Ascending aorta (tissue), 2 donors: Measurements from ENCODE around the gene ATP11A. TPM values are rescaled to one million over a fixed set of nuclear protein-coding genes. Genes with fewer than 3 reads are reported as not detected.

Source experiments
- DNase-seq, 2 donors: peaks; one replicate each; pipeline ENCODE4 v3.0.0-alpha.2; 2019; ENCODE audit warnings: low spot score in 2 of 2
- H3K27ac ChIP-seq, 2 donors: fragments of 200-600 bp; sonication (generic); one replicate each; pipeline ENCODE4 v1.5.1; 2016 to 2017; ENCODE audit warnings: mild to moderate bottlenecking in 1 of 2
- H3K27me3 ChIP-seq: fragments of 200-600 bp; sonication (generic); one replicate; pipeline ENCODE4 v1.5.1; 2017
- H3K36me3 ChIP-seq, 2 donors: fragments of 200-600 bp; sonication (generic); one replicate each; pipeline ENCODE4 v1.5.1; 2016
- H3K4me1 ChIP-seq, 2 donors: fragments of 200-600 bp; sonication (generic); one replicate each; pipeline ENCODE4 v1.5.1; 2016 to 2017; ENCODE audit warnings: mild to moderate bottlenecking in 1 of 2
- H3K4me3 ChIP-seq, 2 donors: fragments of 200-600 bp; sonication (generic); one replicate each; pipeline ENCODE4 v1.5.1; 2016 to 2017; ENCODE audit warnings: mild to moderate bottlenecking in 1 of 2
- H3K9me3 ChIP-seq, 2 donors: fragments of 200-600 bp; sonication (generic); one replicate each; pipeline ENCODE4 v1.5.1; 2016
- intact Hi-C: fragments of 100-400 bp; cut with DNase I; formaldehyde crosslinking; loops from one replicate; pipeline ENCODE4 v1.15.1; 2023
- total RNA-seq: library from RNA; depleted of rRNA; stranded (reverse); fragments of >200 nt; gene quantifications from one replicate; pipeline ENCODE4 v1.1.0, GENCODE V29; 2016
- TF ChIP-seq, protein P1 (sequence below), 3 experiments: fragments of 200-600 bp in 2 of 3; fragments of 450-650 bp in 1 of 3; sonication (generic) in 2 of 3; IDR thresholded peaks; one replicate each; pipeline ENCODE4 v1.5.1; 2016 to 2019; ENCODE audit warnings: antibody characterized with exemption in 3 of 3, mild to moderate bottlenecking in 1 of 3, moderate library complexity in 1 of 3

The ATP11A gene
- total RNA-seq, 1 donor from 2014 or later = 50.1 TPM

DNA sequence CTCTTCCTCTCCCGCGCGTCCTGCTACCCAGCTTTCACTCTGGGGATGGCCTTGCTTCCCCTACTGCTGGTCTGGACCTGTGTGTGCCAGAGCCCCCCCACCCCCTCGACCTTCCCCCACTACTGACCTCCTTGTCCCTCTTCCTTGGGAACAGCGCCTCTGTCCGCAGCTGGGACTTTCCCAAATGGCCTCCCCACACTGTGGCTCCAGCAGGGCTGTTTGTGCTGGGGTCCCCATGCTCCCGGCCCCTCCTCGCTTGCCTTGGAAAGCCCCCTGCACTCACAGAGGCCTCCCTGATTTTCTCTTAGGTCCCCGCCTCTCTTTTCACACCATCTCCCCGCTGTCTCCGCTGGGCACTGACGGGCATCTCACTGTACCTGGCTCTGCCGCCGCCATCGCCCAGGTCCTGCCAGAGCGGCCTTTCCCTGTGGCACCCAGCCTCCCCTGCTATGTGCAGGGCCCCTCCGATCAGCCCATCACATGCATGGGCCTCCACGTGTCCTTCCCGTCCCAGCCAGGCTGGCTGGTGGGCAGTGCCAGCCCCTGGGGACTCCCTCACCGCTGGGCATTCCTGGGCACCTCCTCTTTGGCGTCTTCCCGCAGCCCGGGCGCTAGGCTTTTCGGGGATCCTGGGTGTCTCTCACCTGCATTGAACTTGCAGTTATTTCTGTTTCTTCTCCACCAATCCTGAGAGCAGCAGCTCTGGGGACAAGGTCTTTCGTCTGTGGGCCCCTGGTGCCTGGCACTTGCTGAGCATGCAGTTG lies 118.7 kb downstream of the ATP11A start:
- H3K4me1 ChIP-seq = no peaks in the 10 kb centered on the region
- no peaks in the 10 kb centered on the region for H3K27me3 ChIP-seq
- no peak for DNase-seq
- no peak overlapping the region for H3K4me3 ChIP-seq
- H3K36me3 ChIP-seq = peaks cover 5 to 42% of the 10 kb centered on the region in 2 donors
- TF ChIP-seq, protein P1, sequence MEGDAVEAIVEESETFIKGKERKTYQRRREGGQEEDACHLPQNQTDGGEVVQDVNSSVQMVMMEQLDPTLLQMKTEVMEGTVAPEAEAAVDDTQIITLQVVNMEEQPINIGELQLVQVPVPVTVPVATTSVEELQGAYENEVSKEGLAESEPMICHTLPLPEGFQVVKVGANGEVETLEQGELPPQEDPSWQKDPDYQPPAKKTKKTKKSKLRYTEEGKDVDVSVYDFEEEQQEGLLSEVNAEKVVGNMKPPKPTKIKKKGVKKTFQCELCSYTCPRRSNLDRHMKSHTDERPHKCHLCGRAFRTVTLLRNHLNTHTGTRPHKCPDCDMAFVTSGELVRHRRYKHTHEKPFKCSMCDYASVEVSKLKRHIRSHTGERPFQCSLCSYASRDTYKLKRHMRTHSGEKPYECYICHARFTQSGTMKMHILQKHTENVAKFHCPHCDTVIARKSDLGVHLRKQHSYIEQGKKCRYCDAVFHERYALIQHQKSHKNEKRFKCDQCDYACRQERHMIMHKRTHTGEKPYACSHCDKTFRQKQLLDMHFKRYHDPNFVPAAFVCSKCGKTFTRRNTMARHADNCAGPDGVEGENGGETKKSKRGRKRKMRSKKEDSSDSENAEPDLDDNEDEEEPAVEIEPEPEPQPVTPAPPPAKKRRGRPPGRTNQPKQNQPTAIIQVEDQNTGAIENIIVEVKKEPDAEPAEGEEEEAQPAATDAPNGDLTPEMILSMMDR (IDR thresholded peaks at IDR 0.05) = no peak
- intact Hi-C loops = no loop called here
- H3K9me3 ChIP-seq = no peaks in the 10 kb centered on the region
- H3K27ac ChIP-seq = no peak overlapping the region

DNA sequence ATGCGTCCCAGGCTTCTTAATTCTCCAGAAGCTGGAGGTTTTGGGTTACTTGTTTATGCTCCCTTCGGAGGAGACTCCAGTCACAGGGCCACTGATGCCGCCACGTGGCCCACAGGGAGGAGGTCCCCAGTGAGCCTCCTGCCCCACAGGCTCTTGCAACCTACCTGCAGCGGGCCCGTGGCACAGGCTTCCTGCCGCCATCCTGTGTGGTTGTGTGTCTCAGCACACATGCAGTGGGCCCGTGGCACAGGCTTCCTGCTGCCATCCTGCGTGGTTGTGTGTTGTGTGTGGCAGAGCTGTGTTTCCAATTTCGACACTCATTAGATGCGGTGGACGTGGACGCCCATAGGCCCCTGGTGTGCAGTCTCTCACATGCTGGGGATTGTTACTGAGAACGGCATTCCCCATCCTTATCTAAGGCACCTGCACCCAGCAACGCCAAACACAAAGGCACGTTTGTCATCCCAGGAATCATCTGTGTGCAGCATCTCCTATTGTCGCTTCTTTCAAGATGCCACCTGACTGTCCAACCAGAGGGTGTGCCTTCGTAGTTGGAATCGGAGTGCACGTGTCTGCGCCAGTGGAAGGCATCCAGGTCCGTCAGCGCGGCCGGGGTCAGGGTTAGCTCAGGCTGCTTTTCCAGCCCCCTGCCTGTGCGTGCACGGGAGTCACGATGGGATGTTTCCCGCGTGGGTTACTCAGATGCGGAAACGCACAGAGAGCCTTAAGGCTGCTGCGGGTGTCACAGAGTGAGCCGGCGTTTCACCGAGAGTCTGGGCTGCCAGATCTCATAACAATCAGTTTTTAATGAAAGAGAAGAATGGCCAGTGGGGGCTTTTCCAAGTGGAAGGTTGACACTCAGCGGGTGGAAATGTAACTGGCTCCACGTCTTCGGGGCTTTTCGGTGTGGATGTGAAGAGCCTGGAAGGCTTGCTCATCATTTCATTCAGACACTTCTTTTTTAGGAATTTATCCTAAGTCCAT lies 119.8 kb downstream of the ATP11A start:
- Histone ChIP-seq H3K4me3 (no peak overlapping the region), H3K4me1 (no peaks in the 10 kb centered on the region), H3K27ac (no peak overlapping the region), H3K36me3 (peaks cover 5 to 43% of the 10 kb centered on the region in 2 donors), H3K27me3 (no peaks in the 10 kb centered on the region), H3K9me3 (no peaks in the 10 kb centered on the region)
- no peak for DNase-seq
- intact Hi-C loops = no loop called here
- TF ChIP-seq, protein P1 (IDR thresholded peaks at IDR 0.05) = no peak

DNA sequence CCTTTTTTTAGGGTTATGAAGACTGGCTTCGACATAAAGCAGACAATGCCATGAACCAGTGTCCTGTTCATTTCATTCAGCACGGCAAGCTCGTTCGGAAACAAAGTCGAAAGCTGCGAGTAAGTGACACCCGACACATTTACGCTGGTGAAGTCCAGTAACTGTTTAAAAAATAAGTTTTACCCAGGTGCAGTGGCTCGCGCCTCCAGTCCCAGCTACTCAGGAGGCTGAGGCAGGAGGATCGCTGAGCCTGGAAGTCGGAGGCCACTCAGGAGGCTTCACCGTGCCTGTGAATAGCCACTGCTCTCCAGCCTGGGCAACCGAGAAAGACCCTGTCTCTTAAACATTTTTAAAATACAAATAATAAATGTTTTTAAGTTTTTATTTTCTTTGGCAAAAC lies 120.8 kb downstream of the ATP11A start:
- peaks cover 5 to 51% of the 10 kb centered on the region in 2 donors for H3K36me3 ChIP-seq
- no peaks in the 10 kb centered on the region for H3K9me3 ChIP-seq
- intact Hi-C loops = no loop called here
- no peaks in the 10 kb centered on the region for H3K27me3 ChIP-seq
- H3K4me1 ChIP-seq = no peaks in the 10 kb centered on the region
- TF ChIP-seq, protein P1 (IDR thresholded peaks at IDR 0.05) = no peak
- DNase-seq = no peak
- H3K27ac ChIP-seq = no peak overlapping the region
- H3K4me3 ChIP-seq = no peak overlapping the region

DNA sequence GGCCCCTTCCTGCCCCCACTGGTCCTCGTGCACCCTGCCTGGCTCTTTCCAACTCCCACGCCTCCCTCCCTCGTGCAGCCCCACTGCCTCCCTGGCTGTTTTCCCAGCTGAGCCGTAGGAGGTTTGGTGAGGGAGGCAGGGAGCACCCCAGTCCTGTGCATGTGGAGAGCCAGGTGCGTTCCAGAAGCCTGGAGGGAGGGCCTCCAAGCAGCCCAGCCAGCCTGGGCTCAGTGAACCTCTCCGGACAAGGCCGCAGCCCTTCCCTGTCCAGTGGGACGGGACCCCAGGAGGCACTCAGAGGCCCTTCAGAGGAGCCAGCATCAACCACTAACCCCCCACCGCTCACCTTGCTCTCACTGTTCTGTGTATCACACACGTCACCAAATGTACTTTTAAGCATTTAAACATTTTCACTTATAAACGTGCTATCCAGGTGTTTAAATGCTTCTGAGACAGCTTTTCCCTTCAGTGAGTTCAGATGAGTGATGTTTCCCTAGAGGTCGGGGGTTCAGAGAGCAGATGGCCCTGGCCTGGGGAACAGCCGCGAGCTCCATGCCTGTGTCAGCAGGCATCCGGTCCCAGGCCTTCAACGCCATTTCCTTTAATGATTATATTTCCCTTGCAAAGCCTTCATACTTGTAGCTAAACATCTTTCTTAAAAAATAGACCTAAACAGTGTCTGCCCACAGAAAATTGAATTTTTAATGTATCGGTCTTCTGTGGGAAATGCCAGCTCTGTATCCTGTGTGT lies 122.6 kb downstream of the ATP11A start:
- no peaks in the 10 kb centered on the region for H3K27me3 ChIP-seq
- peaks cover 9 to 53% of the 10 kb centered on the region in 2 donors for H3K36me3 ChIP-seq
- TF ChIP-seq, protein P1 (IDR thresholded peaks at IDR 0.05) = no peak
- H3K9me3 ChIP-seq = no peaks in the 10 kb centered on the region
- no peak overlapping the region for H3K4me3 ChIP-seq
- no peak for DNase-seq
- no peaks in the 10 kb centered on the region for H3K4me1 ChIP-seq
- intact Hi-C loops = no loop called here
- H3K27ac ChIP-seq = no peak overlapping the region

DNA sequence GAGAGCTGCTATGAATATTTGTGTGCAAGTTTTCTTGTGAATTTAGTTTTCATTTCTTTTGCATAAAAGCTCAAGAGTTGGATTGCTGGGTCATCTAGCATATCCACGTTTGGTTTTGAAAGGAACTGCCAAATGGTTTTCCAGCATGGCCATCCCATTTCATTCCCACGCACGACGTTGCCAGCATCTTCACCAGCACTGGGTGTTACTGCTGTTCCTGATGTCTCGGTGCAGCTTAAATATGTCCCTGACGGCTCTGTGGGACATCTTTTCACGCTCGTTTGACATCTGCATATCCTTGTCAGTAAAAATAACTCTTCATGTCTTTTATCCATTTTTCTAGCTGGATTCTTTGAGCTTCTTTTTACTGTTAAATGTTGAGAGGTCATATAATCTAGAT lies 123.7 kb downstream of the ATP11A start:
- TF ChIP-seq, protein P1 (IDR thresholded peaks at IDR 0.05) = no peak
- Histone ChIP-seq H3K27ac (no peak overlapping the region), H3K4me1 (no peaks in the 10 kb centered on the region), H3K9me3 (no peaks in the 10 kb centered on the region), H3K36me3 (peaks cover 9 to 56% of the 10 kb centered on the region in 2 donors), H3K4me3 (no peak overlapping the region), H3K27me3 (no peaks in the 10 kb centered on the region)
- DNase-seq = no peak
- intact Hi-C loops = no loop called here
